HepG2 (cell line): ENCODE measurements around the gene SBNO2. TPM values are rescaled to one million over a fixed set of nuclear protein-coding genes. Genes with fewer than 3 reads are reported as not detected.

Experiments
- ERF ChIP-seq: IDR thresholded peaks from 2 replicates; pipeline ENCODE4 v1.6.1; 2018; ENCODE audit warnings: missing biosample characterization, missing genetic modification reagents
- MED8 ChIP-seq: sonication (generic); formaldehyde crosslinking; IDR thresholded peaks from 2 replicates; pipeline ENCODE4 v1.8.1; 2023; ENCODE audit warnings: mild to moderate bottlenecking, missing genetic modification reagents; ENCODE audit not compliant: insufficient replicate concordance
- MLLT10 ChIP-seq: sonication (generic); formaldehyde crosslinking; IDR thresholded peaks from 2 replicates; pipeline ENCODE4 v1.4.0; 2020; ENCODE audit warnings: missing genetic modification reagents
- MYC ChIP-seq: sonication (generic); formaldehyde crosslinking; IDR thresholded peaks from 2 replicates; pipeline ENCODE4 v1.9.0; 2021; ENCODE audit warnings: missing genetic modification reagents, borderline replicate concordance
- NRL ChIP-seq: sonication (generic); formaldehyde crosslinking; IDR thresholded peaks from 2 replicates; pipeline ENCODE4 v1.5.0; 2020; ENCODE audit warnings: missing genetic modification reagents, mild to moderate bottlenecking, moderate library complexity, borderline replicate concordance
- PRPF4 ChIP-seq: fragments of 200-400 bp; formaldehyde crosslinking; IDR thresholded peaks from 2 replicates; pipeline ENCODE4 v1.6.1; 2016; ENCODE audit warnings: low read length, low read depth; ENCODE audit not compliant: poor library complexity, severe bottlenecking
- SAFB2 ChIP-seq: sonication (generic); formaldehyde crosslinking; IDR thresholded peaks from 2 replicates; pipeline ENCODE4 v1.5.1; 2020; ENCODE audit warnings: missing genetic modification reagents, low read depth, mild to moderate bottlenecking, borderline replicate concordance
- SALL1 ChIP-seq: sonication (generic); formaldehyde crosslinking; IDR thresholded peaks from 2 replicates; pipeline ENCODE4 v1.8.0; 2022; ENCODE audit warnings: mild to moderate bottlenecking, missing genetic modification reagents
- SP1 ChIP-seq, 2 experiments: fragments of 450-650 bp in 1 of 2; sonication (generic) in 1 of 2; formaldehyde crosslinking in 1 of 2; IDR thresholded peaks; 2 replicates each; pipeline versions ENCODE4 v1.4.0 to v1.6.1; 2016 to 2020; ENCODE audit warnings: missing genetic modification reagents in 1 of 2
- SRF ChIP-seq: IDR thresholded peaks from 2 replicates; pipeline ENCODE4 v1.6.1; 2011; ENCODE audit warnings: mild to moderate bottlenecking, low read depth, low read length, moderate library complexity
- WIZ ChIP-seq: sonication (generic); formaldehyde crosslinking; IDR thresholded peaks from 2 replicates; pipeline ENCODE4 v1.5.1; 2020; ENCODE audit warnings: mild to moderate bottlenecking, missing genetic modification reagents
- ZFP37 ChIP-seq: sonication (generic); formaldehyde crosslinking; IDR thresholded peaks from 2 replicates; pipeline ENCODE4 v1.4.0; 2020; ENCODE audit warnings: missing genetic modification reagents, borderline replicate concordance
- ZKSCAN8 ChIP-seq: IDR thresholded peaks from 2 replicates; pipeline ENCODE4 v1.6.1; 2016; ENCODE audit warnings: borderline replicate concordance, missing genetic modification reagents, missing compliant biosample characterization
- ZNF136 ChIP-seq: sonication (generic); formaldehyde crosslinking; IDR thresholded peaks from 2 replicates; pipeline ENCODE4 v1.8.1; 2022; ENCODE audit warnings: low read depth, mild to moderate bottlenecking, moderate library complexity, missing genetic modification reagents
- ZNF230 ChIP-seq: sonication (generic); formaldehyde crosslinking; IDR thresholded peaks from 2 replicates; pipeline ENCODE4 v1.4.0; 2020; ENCODE audit warnings: mild to moderate bottlenecking, missing genetic modification reagents
- ZNF329 ChIP-seq: sonication (generic); formaldehyde crosslinking; IDR thresholded peaks from 2 replicates; pipeline ENCODE4 v1.9.0; 2021; ENCODE audit warnings: low read depth, mild to moderate bottlenecking, missing genetic modification reagents
- ZNF331 ChIP-seq: sonication (generic); formaldehyde crosslinking; IDR thresholded peaks from 2 replicates; pipeline ENCODE4 v1.4.0; 2020; ENCODE audit warnings: missing genetic modification reagents
- ZNF564 ChIP-seq: sonication (generic); formaldehyde crosslinking; IDR thresholded peaks from 2 replicates; pipeline ENCODE4 v1.8.1; 2023; ENCODE audit warnings: mild to moderate bottlenecking, missing genetic modification reagents
- ZNF616 ChIP-seq: sonication (generic); formaldehyde crosslinking; IDR thresholded peaks from 2 replicates; pipeline ENCODE4 v1.5.0; 2020; ENCODE audit warnings: low read depth, mild to moderate bottlenecking, missing genetic modification reagents
- ZNF891 ChIP-seq: sonication (generic); formaldehyde crosslinking; IDR thresholded peaks from 2 replicates; pipeline ENCODE4 v1.5.0; 2020; ENCODE audit warnings: mild to moderate bottlenecking, missing genetic modification reagents
- polyA plus RNA-seq, 8 experiments: library from polyadenylated mRNA; depleted of rRNA in 3 of 8; stranded (reverse) in 7 of 8; unstranded in 1 of 8; fragments of >200 nt; fragmentation: Illumina TruSeq in 4 of 8; extraction: Trizol in 4 of 8; gene quantifications; 2 replicates each; pipeline versions ENCODE4 v1.2.1 to v1.2.3, GENCODE V29; 2011 to 2016; ENCODE audit warnings: low read depth in 4 of 8, missing spikeins in 1 of 8, mixed read lengths in 1 of 8; ENCODE audit not compliant: insufficient read depth in 1 of 8
- total RNA-seq, 5 experiments: library from RNA; depleted of rRNA; stranded (reverse); fragments of >200 nt; fragmentation: Illumina TruSeq; extraction: Trizol; gene quantifications; 2 replicates each; pipeline ENCODE4 v1.2.3, GENCODE V29; 2016; ENCODE audit warnings: low read depth in 1 of 5
- TF ChIP-seq, protein P1 (sequence below): sonication (generic); formaldehyde crosslinking; IDR thresholded peaks from 2 replicates; pipeline ENCODE4 v1.8.1; 2023; ENCODE audit warnings: mild to moderate bottlenecking, missing genetic modification reagents
- TF ChIP-seq, protein P2 (sequence below): IDR thresholded peaks from 2 replicates; pipeline ENCODE4 v1.6.1; 2016; ENCODE audit warnings: missing compliant biosample characterization, missing genetic modification reagents, borderline replicate concordance
- TF ChIP-seq, protein P3 (sequence below): sonication (generic); formaldehyde crosslinking; IDR thresholded peaks from 2 replicates; pipeline ENCODE4 v1.5.1; 2020; ENCODE audit warnings: mild to moderate bottlenecking, moderate library complexity, missing genetic modification reagents
- TF ChIP-seq, protein P4 (sequence below): sonication (generic); formaldehyde crosslinking; conservative IDR thresholded peaks from 2 replicates; pipeline ENCODE4 v1.4.0; 2020; ENCODE audit warnings: missing genetic modification reagents

Gene SBNO2
- total and polyA plus RNA-seq, 2 of the 13 experiments (the other 11 are each of a cell fraction or from before 2014, with no cell fraction given): 8.6 to 10.4 TPM

DNA sequence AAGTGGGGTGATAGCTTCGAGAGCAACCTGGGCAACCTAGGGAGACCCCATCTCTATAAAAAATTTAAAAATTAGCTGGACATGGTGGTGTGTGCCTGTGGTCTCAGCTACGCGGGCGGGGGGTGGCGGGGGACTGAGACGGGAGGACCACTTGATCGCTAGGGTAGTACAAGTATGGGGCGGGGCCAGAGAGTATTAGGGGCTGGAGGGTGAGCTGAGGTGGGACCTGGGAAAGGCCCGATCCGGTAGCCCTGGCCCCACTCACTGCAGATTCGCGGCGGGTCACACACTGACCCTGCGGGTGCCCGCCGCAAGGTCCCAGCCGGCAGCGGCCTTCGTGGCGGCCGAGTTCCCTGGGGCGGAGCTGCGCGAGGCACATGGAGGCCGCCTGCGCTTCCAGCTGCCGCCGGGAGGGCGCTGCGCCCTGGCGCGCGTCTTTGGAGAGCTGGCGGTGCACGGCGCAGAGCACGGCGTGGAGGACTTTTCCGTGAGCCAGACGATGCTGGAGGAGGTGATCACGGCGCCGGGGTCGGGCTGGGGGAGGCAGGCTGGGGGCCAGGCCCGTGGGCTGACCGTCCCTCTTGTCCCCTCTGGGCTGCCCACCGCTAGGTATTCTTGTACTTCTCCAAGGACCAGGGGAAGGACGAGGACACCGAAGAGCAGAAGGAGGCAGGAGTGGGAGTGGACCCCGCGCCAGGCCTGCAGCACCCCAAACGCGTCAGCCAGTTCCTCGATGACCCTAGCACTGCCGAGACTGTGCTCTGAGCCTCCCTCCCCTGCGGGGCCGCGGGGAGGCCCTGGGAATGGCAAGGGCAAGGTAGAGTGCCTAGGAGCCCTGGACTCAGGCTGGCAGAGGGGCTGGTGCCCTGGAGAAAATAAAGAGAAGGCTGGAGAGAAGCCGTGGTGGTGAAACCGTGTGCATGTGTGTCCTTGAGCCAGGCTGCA, 109.1 kb downstream of the SBNO2 start (continued):
- TF ChIP-seq, protein P1, sequence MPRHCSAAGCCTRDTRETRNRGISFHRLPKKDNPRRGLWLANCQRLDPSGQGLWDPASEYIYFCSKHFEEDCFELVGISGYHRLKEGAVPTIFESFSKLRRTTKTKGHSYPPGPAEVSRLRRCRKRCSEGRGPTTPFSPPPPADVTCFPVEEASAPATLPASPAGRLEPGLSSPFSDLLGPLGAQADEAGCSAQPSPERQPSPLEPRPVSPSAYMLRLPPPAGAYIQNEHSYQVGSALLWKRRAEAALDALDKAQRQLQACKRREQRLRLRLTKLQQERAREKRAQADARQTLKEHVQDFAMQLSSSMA: peak; percentile 6; the same call in 1 of the 2 replicates
- TF ChIP-seq, protein P2, sequence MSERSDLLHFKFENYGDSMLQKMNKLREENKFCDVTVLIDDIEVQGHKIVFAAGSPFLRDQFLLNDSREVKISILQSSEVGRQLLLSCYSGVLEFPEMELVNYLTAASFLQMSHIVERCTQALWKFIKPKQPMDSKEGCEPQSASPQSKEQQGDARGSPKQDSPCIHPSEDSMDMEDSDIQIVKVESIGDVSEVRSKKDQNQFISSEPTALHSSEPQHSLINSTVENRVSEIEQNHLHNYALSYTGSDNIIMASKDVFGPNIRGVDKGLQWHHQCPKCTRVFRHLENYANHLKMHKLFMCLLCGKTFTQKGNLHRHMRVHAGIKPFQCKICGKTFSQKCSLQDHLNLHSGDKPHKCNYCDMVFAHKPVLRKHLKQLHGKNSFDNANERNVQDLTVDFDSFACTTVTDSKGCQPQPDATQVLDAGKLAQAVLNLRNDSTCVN (CRISPR knock-in tag): 0 out of 2 replicates have a peak, but pooled peaks have one; percentile 28
- TF ChIP-seq MED8 (no peak), SRF (no peak), MLLT10 (CRISPR knock-in tag) (no peak), ZFP37 (CRISPR knock-in tag) (peak; percentile 62; the same call in 1 of the 2 replicates), SALL1 (peak; percentile 67), ZNF616 (CRISPR knock-in tag) (peak; percentile 73; the same call in 1 of the 2 replicates), ZKSCAN8 (CRISPR knock-in tag) (0 out of 2 replicates have a peak, but pooled peaks have one; percentile 41), SP1 (IDR thresholded peaks at IDR 0.05) (no peak), SP1 (CRISPR knock-in tag; IDR thresholded peaks at IDR 0.05) (0 out of 2 replicates have a peak, but pooled peaks have one; percentile 25), ZNF230 (no peak; the same call in 1 of the 2 replicates), NRL (peak; percentile 68), WIZ (CRISPR knock-in tag) (no peak; the same call in 1 of the 2 replicates), SAFB2 (no peak), ZNF329 (CRISPR knock-in tag) (peak; percentile 71; the same call in 1 of the 2 replicates), PRPF4 (no peak), ZNF564 (CRISPR knock-in tag) (peak; percentile 91), ERF (peak; percentile 33; the same call in 1 of the 2 replicates), ZNF891 (CRISPR knock-in tag) (peak; percentile 22; the same call in 1 of the 2 replicates), ZNF331 (CRISPR knock-in tag) (0 out of 2 replicates have a peak, but pooled peaks have one; percentile 22), MYC (peak; percentile 87), ZNF136 (0 out of 2 replicates have a peak, but pooled peaks have one; percentile 41)
- TF ChIP-seq, protein P3, sequence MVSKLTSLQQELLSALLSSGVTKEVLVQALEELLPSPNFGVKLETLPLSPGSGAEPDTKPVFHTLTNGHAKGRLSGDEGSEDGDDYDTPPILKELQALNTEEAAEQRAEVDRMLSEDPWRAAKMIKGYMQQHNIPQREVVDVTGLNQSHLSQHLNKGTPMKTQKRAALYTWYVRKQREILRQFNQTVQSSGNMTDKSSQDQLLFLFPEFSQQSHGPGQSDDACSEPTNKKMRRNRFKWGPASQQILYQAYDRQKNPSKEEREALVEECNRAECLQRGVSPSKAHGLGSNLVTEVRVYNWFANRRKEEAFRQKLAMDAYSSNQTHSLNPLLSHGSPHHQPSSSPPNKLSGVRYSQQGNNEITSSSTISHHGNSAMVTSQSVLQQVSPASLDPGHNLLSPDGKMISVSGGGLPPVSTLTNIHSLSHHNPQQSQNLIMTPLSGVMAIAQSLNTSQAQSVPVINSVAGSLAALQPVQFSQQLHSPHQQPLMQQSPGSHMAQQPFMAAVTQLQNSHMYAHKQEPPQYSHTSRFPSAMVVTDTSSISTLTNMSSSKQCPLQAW (CRISPR knock-in tag): peak; percentile 17; the same call in 1 of the 2 replicates
- TF ChIP-seq, protein P4, sequence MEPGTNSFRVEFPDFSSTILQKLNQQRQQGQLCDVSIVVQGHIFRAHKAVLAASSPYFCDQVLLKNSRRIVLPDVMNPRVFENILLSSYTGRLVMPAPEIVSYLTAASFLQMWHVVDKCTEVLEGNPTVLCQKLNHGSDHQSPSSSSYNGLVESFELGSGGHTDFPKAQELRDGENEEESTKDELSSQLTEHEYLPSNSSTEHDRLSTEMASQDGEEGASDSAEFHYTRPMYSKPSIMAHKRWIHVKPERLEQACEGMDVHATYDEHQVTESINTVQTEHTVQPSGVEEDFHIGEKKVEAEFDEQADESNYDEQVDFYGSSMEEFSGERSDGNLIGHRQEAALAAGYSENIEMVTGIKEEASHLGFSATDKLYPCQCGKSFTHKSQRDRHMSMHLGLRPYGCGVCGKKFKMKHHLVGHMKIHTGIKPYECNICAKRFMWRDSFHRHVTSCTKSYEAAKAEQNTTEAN (CRISPR knock-in tag): peak; percentile 48; the same call in 1 of the 2 replicates
